BE2C (cell line): ENCODE results near the gene CAMK2D.

Experiments
- DNase-seq: peaks from one replicate; pipeline ENCODE4 v3.0.0-alpha.2; 2020
- H3K27me3 ChIP-seq: fragments of 250-450 bp; sonication (Bioruptor Pico); 2 replicates; pipeline ENCODE4 v1.5.1; 2020; ENCODE audit warnings: mild to moderate bottlenecking
- H3K36me3 ChIP-seq: fragments of 250-450 bp; sonication (Bioruptor Pico); 2 replicates; pipeline ENCODE4 v1.5.1; 2020; ENCODE audit warnings: mild to moderate bottlenecking
- H3K4me1 ChIP-seq: fragments of 250-450 bp; sonication (Bioruptor Pico); 2 replicates; pipeline ENCODE4 v1.5.1; 2020
- H3K4me3 ChIP-seq: 2 replicates; pipeline ENCODE4 v1.5.1; 2011; ENCODE audit warnings: low read depth, low read length
- H3K9me3 ChIP-seq: fragments of 250-450 bp; sonication (Bioruptor Pico); 2 replicates; pipeline ENCODE4 v1.5.1; 2020
- TF ChIP-seq, protein P1 (sequence below): IDR thresholded peaks from 2 replicates; pipeline ENCODE4 v1.5.1; 2012; ENCODE audit warnings: mild to moderate bottlenecking, low read depth, low read length

Gene CAMK2D

DNA sequence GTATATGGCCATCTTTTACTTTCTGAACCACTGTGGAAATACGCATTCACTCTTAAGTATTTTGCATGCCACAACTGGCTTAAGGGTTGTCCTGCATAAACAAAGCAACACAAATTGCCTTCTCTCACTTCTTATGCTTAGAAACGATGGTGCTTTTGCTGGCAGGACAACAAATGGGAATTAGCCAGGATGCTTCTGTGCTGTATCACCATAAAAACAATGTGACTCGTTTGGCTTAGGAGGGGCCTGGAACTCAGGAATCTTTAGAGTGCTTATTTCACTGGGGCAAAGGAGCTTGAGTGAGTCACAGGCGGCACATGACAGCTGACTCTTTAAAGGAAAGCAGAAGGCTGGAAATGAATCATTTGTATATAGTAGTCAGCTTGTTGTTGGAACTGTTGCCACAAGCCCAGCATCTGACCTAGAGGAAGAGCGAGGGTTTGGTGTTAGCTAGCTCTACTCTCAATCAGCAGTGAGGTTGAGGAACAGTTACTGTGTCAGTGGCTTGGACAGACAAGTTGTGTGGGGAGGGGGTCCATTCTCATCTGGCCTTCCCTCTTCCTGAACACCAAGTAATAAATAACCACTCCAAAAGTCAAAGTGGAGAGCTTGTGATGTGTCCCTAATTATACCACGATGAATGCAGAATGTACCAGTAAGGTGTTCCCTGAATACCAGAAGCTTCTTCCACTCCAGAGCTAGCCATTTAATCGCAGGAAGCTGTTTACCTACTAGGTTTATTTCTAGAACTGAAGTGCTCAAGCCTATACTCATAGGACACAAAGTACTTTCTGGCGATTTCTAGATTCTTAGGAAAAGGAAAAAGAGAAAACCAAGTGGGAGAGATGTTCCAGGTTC is 293.1 kb downstream of the CAMK2D start:
- H3K9me3 ChIP-seq: no peaks in the 10 kb centered on the region
- no peak overlapping the region for H3K4me3 ChIP-seq
- no peaks in the 10 kb centered on the region for H3K36me3 ChIP-seq
- DNase-seq: peak; percentile 38
- TF ChIP-seq, protein P1, sequence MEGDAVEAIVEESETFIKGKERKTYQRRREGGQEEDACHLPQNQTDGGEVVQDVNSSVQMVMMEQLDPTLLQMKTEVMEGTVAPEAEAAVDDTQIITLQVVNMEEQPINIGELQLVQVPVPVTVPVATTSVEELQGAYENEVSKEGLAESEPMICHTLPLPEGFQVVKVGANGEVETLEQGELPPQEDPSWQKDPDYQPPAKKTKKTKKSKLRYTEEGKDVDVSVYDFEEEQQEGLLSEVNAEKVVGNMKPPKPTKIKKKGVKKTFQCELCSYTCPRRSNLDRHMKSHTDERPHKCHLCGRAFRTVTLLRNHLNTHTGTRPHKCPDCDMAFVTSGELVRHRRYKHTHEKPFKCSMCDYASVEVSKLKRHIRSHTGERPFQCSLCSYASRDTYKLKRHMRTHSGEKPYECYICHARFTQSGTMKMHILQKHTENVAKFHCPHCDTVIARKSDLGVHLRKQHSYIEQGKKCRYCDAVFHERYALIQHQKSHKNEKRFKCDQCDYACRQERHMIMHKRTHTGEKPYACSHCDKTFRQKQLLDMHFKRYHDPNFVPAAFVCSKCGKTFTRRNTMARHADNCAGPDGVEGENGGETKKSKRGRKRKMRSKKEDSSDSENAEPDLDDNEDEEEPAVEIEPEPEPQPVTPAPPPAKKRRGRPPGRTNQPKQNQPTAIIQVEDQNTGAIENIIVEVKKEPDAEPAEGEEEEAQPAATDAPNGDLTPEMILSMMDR: no peak
- H3K27me3 ChIP-seq: no peaks in the 10 kb centered on the region
- peaks cover 3% of the 10 kb centered on the region for H3K4me1 ChIP-seq

DNA sequence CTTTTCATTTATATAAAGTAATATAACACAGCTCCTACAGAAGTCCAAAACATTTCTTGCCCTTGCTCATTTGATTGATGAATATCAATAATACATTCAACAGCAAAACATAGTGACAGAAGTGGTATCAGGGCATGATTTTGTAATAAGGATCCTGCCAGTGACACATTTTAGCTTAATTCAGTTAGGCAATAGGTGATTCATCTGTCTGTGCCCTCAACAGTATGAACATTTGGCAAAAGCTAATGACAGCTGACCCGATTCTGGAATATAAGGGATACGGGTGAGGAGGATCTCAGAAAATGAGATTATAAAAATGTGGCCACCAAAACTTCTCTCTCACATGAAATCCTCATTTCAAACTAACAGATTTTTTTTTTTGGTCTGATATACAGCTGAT is 294.0 kb downstream of the CAMK2D start:
- Histone ChIP-seq H3K4me3 (no peak overlapping the region), H3K36me3 (no peaks in the 10 kb centered on the region), H3K27me3 (no peaks in the 10 kb centered on the region), H3K9me3 (no peaks in the 10 kb centered on the region), H3K4me1 (peaks cover 3% of the 10 kb centered on the region)
- no peak for DNase-seq
- TF ChIP-seq, protein P1: no peak

DNA sequence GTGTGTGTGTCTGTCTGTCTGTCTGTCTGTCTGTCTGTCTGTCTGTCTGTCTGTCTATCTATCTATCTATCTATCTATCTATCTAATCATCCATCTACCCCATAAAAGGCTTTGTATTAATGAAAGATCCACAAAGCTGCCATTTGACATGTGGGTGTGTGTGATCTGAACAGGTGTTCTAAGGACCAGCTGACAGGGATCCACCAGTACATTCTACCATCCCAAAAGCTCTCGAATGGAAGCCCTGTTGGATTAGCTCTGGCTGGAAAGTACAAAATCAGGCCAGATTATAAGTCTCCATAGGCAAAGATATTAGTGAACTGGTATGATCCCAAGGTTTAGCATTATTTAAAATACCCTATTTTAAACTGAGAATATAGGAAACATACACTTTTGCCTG is 299.3 kb downstream of the CAMK2D start:
- Histone ChIP-seq H3K4me3 (no peak overlapping the region), H3K9me3 (no peaks in the 10 kb centered on the region), H3K4me1 (no peaks in the 10 kb centered on the region; the same call in 1 of the 2 replicates), H3K27me3 (no peaks in the 10 kb centered on the region), H3K36me3 (no peaks in the 10 kb centered on the region)
- TF ChIP-seq, protein P1: no peak
- no peak for DNase-seq

DNA sequence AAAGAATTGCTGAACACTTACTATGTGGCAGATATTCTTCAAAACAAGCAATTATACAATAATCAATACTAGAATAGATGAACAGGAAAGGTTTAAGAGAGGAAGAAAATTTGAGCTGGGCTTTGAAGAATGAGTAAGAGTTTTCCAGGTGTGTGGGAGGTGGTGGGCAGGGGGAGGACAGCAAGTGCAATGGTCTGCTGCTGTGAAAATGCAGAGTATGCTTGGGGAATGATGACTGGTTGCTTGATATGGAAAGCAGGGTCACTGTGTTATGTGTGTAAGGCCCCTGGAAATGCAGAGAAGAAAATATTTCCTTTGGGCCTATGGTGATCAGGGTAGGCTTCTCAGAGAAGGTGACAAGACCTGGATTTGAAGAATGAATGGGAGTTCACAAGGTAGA is 300.3 kb downstream of the CAMK2D start:
- no peaks in the 10 kb centered on the region for H3K9me3 ChIP-seq
- H3K27me3 ChIP-seq: no peaks in the 10 kb centered on the region
- no peaks in the 10 kb centered on the region for H3K4me1 ChIP-seq
- DNase-seq: no peak
- H3K36me3 ChIP-seq: no peaks in the 10 kb centered on the region
- TF ChIP-seq, protein P1: no peak
- H3K4me3 ChIP-seq: no peak overlapping the region

DNA sequence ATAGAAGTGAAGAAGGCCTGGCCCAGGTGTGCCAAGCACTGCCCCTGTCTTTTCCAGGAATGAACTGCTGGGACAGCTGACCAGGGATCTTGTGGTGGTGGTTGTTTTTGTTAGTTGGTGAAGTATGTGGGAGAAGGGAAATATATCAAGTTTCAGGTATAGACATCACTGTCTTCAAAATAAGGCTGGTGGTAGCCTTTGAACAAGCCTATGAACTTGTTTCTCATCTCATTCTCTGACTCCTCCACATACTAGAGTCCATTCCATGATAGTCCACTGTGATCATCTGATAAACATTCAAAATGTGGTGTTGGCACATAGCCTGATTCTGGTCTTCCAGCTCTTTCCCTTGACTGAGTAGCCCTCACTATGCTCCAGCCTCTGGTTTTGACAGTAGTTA is 303.7 kb downstream of the CAMK2D start:
- Histone ChIP-seq H3K36me3 (no peaks in the 10 kb centered on the region), H3K4me3 (no peak overlapping the region), H3K4me1 (no peaks in the 10 kb centered on the region), H3K27me3 (no peaks in the 10 kb centered on the region), H3K9me3 (no peaks in the 10 kb centered on the region)
- TF ChIP-seq, protein P1: no peak
- DNase-seq: no peak

DNA sequence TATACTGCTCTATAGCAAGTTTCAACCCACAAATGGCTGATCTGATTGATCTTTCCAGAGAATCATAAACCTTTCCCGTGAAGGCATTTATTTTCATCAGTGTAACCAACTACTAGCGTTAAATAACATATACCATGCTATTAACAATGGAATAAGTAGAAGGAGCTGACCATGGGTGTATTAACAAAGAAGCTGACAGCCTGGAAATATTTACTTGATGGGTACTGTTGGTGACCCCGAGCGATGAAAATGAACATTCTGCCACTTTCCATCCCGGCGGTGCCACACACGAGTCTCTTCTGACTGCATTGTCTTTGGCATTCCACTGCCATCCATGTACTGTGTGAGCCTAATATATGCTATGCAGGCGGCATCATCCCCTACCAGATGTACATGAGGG is 304.4 kb downstream of the CAMK2D start:
- DNase-seq: no peak
- Histone ChIP-seq H3K36me3 (no peaks in the 10 kb centered on the region), H3K9me3 (no peaks in the 10 kb centered on the region), H3K4me3 (no peak overlapping the region), H3K4me1 (no peaks in the 10 kb centered on the region), H3K27me3 (no peaks in the 10 kb centered on the region)
- TF ChIP-seq, protein P1: no peak
